ENCODE measurements around the gene CDKN2B-AS1.

Gene CDKN2B-AS1

DNA sequence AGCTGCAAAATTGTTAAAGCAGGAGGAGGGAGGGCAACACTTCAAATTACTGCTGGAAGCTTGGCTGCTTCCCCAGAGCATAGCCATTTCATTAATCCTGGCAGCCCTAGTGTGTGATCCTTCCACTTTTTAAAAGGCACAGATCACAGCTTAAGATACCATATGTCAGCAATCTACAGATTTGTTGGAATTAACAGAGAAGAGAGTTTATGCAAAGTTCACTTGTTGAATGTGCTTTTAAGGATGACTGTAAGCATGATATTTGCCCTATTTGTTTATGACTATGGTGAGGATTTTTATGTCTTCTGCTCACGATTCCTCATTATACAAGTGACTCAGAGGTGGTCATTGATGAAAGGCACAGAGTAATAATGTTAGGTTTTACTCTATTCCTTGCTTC lies 170.6 kb downstream of the CDKN2B-AS1 start:
- peak; percentile 59 for DNase-seq

DNA sequence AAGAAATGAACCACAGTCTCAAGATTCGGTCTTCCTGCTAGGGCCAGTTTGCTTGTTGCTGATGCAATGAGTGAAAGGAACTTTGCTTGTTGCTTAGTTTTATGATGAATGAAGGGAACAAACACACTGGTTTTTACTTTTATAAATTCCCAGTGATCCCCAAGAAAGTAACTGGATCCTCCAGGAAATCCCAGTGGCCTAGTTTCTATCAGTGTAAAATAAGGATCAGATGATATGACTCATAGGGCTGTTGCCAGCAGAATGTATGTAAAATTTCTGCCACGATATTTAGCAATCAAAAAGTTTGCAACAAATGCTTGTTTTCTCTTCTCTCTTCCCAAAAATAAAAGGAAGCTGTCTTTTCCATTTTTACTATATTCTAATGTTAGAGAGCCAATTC lies 174.7 kb downstream of the CDKN2B-AS1 start:
- DNase-seq = no peak

GRCh38 chr9:22169727-22170503 lies 175.3 kb downstream of the CDKN2B-AS1 start:
- peak; percentile 15 for DNase-seq

Measured in NCI-H69 (cell line).